Left renal cortex interstitium (tissue), 4 donors: ENCODE results near the gene WDR11. TPM values are rescaled to one million over a fixed set of nuclear protein-coding genes. Genes with fewer than 3 reads are reported as not detected.

Source experiments
- DNase-seq, 4 donors: peaks; one replicate each; pipeline ENCODE4 v3.0.0-alpha.2; 2013; ENCODE audit warnings: low read depth in 4 of 4, low spot score in 2 of 4, missing footprints in 1 of 4
- polyA plus RNA-seq, 4 donors: library from polyadenylated mRNA; unstranded; fragments of 120-200 nt; gene quantifications; one replicate each; pipeline ENCODE4 v1.2.1, GENCODE V29; 2013; ENCODE audit not compliant: insufficient read length in 4 of 4

The WDR11 gene
- polyA plus RNA-seq: 10 to 100 TPM; 58.2 to 94.3 (median 78.9) TPM

GRCh38 chr10:120850911-120851865 lies at the start of gene WDR11:
TSS of gene WDR11 (plus strand) at chr10:120851362. CDS start at chr10:120851421, 59 bp downstream.
- peak; percentile 75 to 87 (median 80) for DNase-seq

- no peak for DNase-seq
Measured at GRCh38 chr10:120802935-120803334, 48.2 kb upstream of the WDR11 start.

- DNase-seq: no peak
Measured at GRCh38 chr10:120803972-120804371, 47.2 kb upstream of the WDR11 start.

GRCh38 chr10:120805014-120805812 lies 45.9 kb upstream of the WDR11 start:
- DNase-seq: no peak

- no peak for DNase-seq
Measured at GRCh38 chr10:120806081-120806480, 45.1 kb upstream of the WDR11 start.

GRCh38 chr10:120810298-120810697 lies 40.9 kb upstream of the WDR11 start:
- no peak for DNase-seq

- DNase-seq: no peak
Measured at GRCh38 chr10:120813085-120813484, 38.1 kb upstream of the WDR11 start.

- DNase-seq: no peak
Measured at GRCh38 chr10:120818301-120818700, 32.9 kb upstream of the WDR11 start.

GRCh38 chr10:120819366-120819765 lies 31.8 kb upstream of the WDR11 start:
- no peak for DNase-seq

GRCh38 chr10:120823266-120823665 lies 27.9 kb upstream of the WDR11 start:
- no peak for DNase-seq

- DNase-seq: peak in 1 of 4 donors; percentile 10
Measured at GRCh38 chr10:120824881-120825309, 26.3 kb upstream of the WDR11 start.

- DNase-seq: no peak
Measured at GRCh38 chr10:120825878-120826769, 25.0 kb upstream of the WDR11 start.

- DNase-seq: no peak
Measured at GRCh38 chr10:120827251-120827875, 23.8 kb upstream of the WDR11 start.

- DNase-seq: no peak
Measured at GRCh38 chr10:120828763-120829319, 22.3 kb upstream of the WDR11 start.

GRCh38 chr10:120832106-120832505 lies 19.1 kb upstream of the WDR11 start:
- DNase-seq: no peak

GRCh38 chr10:120833222-120833928 lies 17.8 kb upstream of the WDR11 start:
- DNase-seq: no peak

GRCh38 chr10:120835603-120836002 lies 15.6 kb upstream of the WDR11 start:
- no peak for DNase-seq

- no peak for DNase-seq
Measured at GRCh38 chr10:120838941-120839340, 12.2 kb upstream of the WDR11 start.
